CD4-positive, alpha-beta memory T cell (primary cell): ENCODE measurements around the gene IL22RA1. TPM values are rescaled to one million over a fixed set of nuclear protein-coding genes. Genes with fewer than 3 reads are reported as not detected.

Source experiments
- CTCF ChIA-PET: fragments of 350-600 bp; sonication (Branson Sonifier 250); formaldehyde crosslinking; loops from one replicate; lab custom pipeline; 2021; ENCODE audit warnings: inconsistent platforms; ENCODE audit not compliant: partially characterized antibody; lab: Charles Lee
- POLR2A ChIA-PET: fragments of 350-600 bp; sonication (Branson Sonifier 250); formaldehyde crosslinking; loops from one replicate; lab custom pipeline; 2021; ENCODE audit not compliant: partially characterized antibody; lab: Charles Lee
- DNase-seq, 5 donors: peaks; one replicate each; pipeline versions ENCODE4 v3.0.0 to v3.0.0-alpha.2; 2020 to 2022; ENCODE audit warnings: mixed read lengths in 1 of 5
- H3K27ac ChIP-seq: one replicate; pipeline ENCODE4 v1.7.0; 2013; ENCODE audit warnings: low read depth, low read length
- H3K27me3 ChIP-seq: 2 replicates; pipeline ENCODE4 v1.7.0; 2013; ENCODE audit warnings: mild to moderate bottlenecking, low read length, moderate library complexity; ENCODE audit not compliant: insufficient read depth
- H3K36me3 ChIP-seq: 2 replicates; pipeline ENCODE4 v1.7.0; 2013; ENCODE audit warnings: mild to moderate bottlenecking, low read length, moderate library complexity; ENCODE audit not compliant: insufficient read depth
- H3K4me1 ChIP-seq: 2 replicates; pipeline ENCODE4 v1.7.0; 2013; ENCODE audit warnings: mild to moderate bottlenecking, low read length, moderate library complexity; ENCODE audit not compliant: insufficient read depth
- H3K4me3 ChIP-seq, 2 donors: one replicate each; pipeline ENCODE4 v1.7.0; 2013; ENCODE audit warnings: low read length in 2 of 2, mild to moderate bottlenecking in 1 of 2
- H3K9me3 ChIP-seq, 2 donors: one replicate each; pipeline ENCODE4 v1.7.0; 2013; ENCODE audit warnings: low read length in 2 of 2, control low read depth in 1 of 2; ENCODE audit not compliant: control insufficient read depth in 1 of 2
- H3K27ac Mint-ChIP-seq, 7 donors: one replicate each; pipeline ENCODE4 v1.8.0; 2020 to 2021; ENCODE audit warnings: mixed read lengths in 7 of 7, mild to moderate bottlenecking in 6 of 7, inconsistent platforms in 3 of 7, moderate library complexity in 3 of 7
- H3K27me3 Mint-ChIP-seq, 2 donors: one replicate each; pipeline ENCODE4 v1.8.0; 2020 to 2021; ENCODE audit warnings: mixed read lengths in 2 of 2
- H3K36me3 Mint-ChIP-seq, 2 donors: one replicate each; pipeline ENCODE4 v1.8.0; 2020 to 2021; ENCODE audit warnings: mixed read lengths in 2 of 2, inconsistent platforms in 1 of 2, mild to moderate bottlenecking in 1 of 2
- H3K4me1 Mint-ChIP-seq, 4 donors: one replicate each; pipeline ENCODE4 v1.8.0; 2020 to 2021; ENCODE audit warnings: mixed read lengths in 4 of 4, mild to moderate bottlenecking in 1 of 4
- H3K4me3 Mint-ChIP-seq, 8 donors: one replicate each; pipeline ENCODE4 v1.8.0; 2020 to 2021; ENCODE audit warnings: mixed read lengths in 8 of 8, mild to moderate bottlenecking in 7 of 8, moderate library complexity in 6 of 8, inconsistent platforms in 3 of 8
- H3K9me3 Mint-ChIP-seq, 8 donors: one replicate each; pipeline ENCODE4 v1.8.0; 2020 to 2021; ENCODE audit warnings: mixed read lengths in 8 of 8, mild to moderate bottlenecking in 5 of 8, inconsistent platforms in 3 of 8, moderate library complexity in 1 of 8
- intact Hi-C: fragments of 100-400 bp; cut with micrococcal nuclease; formaldehyde crosslinking; loops from one replicate; pipeline ENCODE4 v1.15.1; 2023
- polyA plus RNA-seq, 2 donors: library from polyadenylated mRNA; unstranded; fragments of 300-500 nt; fragmentation: Illumina TruSeq; gene quantifications; one replicate each; pipeline ENCODE4 v1.2.3, GENCODE V29; 2021
- total RNA-seq, 2 experiments: library from RNA; stranded (reverse); gene quantifications; one replicate each; pipeline ENCODE4 v1.2.3, GENCODE V29; 2021

The IL22RA1 gene
- total RNA-seq: not detected
- not detected for polyA plus RNA-seq

GRCh38 chr1:24142546-24143534 lies at the start of gene IL22RA1:
TSS of gene IL22RA1 (minus strand) at chr1:24143140. CDS start at chr1:24143082, 58 bp downstream.
- Histone ChIP-seq H3K36me3 (no peaks in the 10 kb centered on the region), H3K4me1 (no peaks in the 10 kb centered on the region), H3K9me3 (no peaks in the 10 kb centered on the region), H3K27ac (no peak within 1 kb of the TSS), H3K4me3 (no peak within 1 kb of the TSS), H3K27me3 (no peaks in the 10 kb centered on the region)
- Mint-ChIP-seq H3K27me3 (peaks cover 4 to 12% of the 10 kb centered on the region in 2 donors), H3K4me1 (no peaks in the 10 kb centered on the region), H3K36me3 (no peaks in the 10 kb centered on the region), H3K4me3 (no peak within 1 kb of the TSS), H3K27ac (no peak within 1 kb of the TSS), H3K9me3 (no peaks in the 10 kb centered on the region)
- intact Hi-C loops: no loop called here
- CTCF ChIA-PET: interaction anchor here (1.7 kb wide), 1 partner anchor 8 kb away, joined by 5 read pairs; no protein-coding TSS in a partner anchor
- DNase-seq: no peak
- POLR2A ChIA-PET: no interaction called here

DNA sequence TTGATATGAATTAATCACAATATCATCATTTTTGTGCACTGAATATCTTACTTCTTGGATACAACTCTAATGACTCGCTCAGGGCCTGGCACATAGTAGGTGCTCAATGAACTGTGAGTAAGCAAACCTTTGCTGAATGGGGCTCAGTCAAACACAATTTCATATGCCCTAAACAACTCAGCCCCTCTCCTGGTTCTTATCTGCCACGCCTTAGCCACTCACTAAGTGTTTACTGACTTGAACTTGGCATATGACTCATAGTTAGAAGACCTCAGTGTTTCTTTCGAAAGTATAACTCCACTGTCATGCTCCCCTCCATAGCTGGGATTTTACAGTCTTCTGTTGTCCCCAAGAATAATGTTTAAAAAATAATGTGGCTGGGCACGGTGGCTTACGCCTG lies 48.9 kb upstream of the IL22RA1 start:
- no peak for DNase-seq
- H3K9me3 Mint-ChIP-seq: peaks cover 0 to 2% (median 0%) of the 10 kb centered on the region in 8 donors
- peak overlapping the region in 1 of 8 donors; percentile 4 for H3K4me3 Mint-ChIP-seq
- Histone ChIP-seq H3K4me3 (no peak overlapping the region), H3K27me3 (no peaks in the 10 kb centered on the region), H3K27ac (no peak overlapping the region), H3K4me1 (peaks cover 19% of the 10 kb centered on the region), H3K36me3 (no peaks in the 10 kb centered on the region), H3K9me3 (no peaks in the 10 kb centered on the region)
- ChIA-PET POLR2A (no interaction called here), CTCF (interaction anchor here (8.0 to 9.8 kb wide), 2 partner anchors 8 to 200 kb away, joined by 82 to 127 read pairs; no protein-coding TSS in a partner anchor)
- H3K36me3 Mint-ChIP-seq: no peaks in the 10 kb centered on the region
- H3K4me1 Mint-ChIP-seq: peaks cover 11 to 31% (median 22%) of the 10 kb centered on the region in 4 donors
- intact Hi-C loops: no loop called here
- no peak overlapping the region for H3K27ac Mint-ChIP-seq
- H3K27me3 Mint-ChIP-seq: peaks cover 0 to 1% of the 10 kb centered on the region in 2 donors

DNA sequence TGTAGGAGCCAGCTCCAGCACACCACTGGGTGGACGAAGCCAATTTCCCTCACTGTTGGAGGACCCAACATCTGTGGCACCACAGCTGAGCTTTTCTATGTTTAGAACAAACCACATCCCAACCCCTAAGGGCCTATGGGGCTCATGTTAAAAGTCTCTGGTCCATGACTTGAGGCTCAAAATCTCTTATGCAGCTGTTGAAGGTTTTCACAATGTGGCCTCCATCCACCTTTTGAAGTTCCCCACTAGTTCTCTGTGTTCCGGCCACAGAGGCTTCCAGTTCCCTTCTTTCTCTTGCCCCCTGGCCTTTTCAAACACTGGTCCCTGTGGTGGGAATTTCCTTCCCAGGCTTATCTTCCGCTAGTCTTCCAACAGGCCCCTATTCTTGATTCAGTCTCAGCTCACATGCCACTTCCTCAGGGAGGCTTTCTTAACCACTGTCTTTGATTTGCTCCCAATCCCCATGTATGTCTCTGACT lies 48.1 kb upstream of the IL22RA1 start:
- no peaks in the 10 kb centered on the region for H3K36me3 Mint-ChIP-seq
- Histone ChIP-seq H3K36me3 (no peaks in the 10 kb centered on the region), H3K27ac (no peak overlapping the region), H3K9me3 (no peaks in the 10 kb centered on the region), H3K27me3 (no peaks in the 10 kb centered on the region), H3K4me1 (peaks cover 26% of the 10 kb centered on the region), H3K4me3 (no peak overlapping the region)
- intact Hi-C loops: no loop called here
- no peaks in the 10 kb centered on the region for H3K9me3 Mint-ChIP-seq
- CTCF ChIA-PET: interaction anchor here (1.0 to 9.8 kb wide), 5 partner anchors 9 to 224 kb away, joined by 3 to 127 read pairs (median 5); partner anchors contain the start of gene NIPAL3
- H3K27me3 Mint-ChIP-seq: peaks cover 0 to 1% of the 10 kb centered on the region in 2 donors
- H3K27ac Mint-ChIP-seq: peak overlapping the region in 2 of 7 donors; percentile 29 to 42
- POLR2A ChIA-PET: interaction anchor here (1.2 to 1.5 kb wide), 2 partner anchors 8 to 11 kb away, joined by 3 to 7 read pairs; no protein-coding TSS in a partner anchor
- no peak for DNase-seq
- H3K4me1 Mint-ChIP-seq: peaks cover 14 to 38% (median 27%) of the 10 kb centered on the region in 4 donors
- no peak overlapping the region for H3K4me3 Mint-ChIP-seq

DNA sequence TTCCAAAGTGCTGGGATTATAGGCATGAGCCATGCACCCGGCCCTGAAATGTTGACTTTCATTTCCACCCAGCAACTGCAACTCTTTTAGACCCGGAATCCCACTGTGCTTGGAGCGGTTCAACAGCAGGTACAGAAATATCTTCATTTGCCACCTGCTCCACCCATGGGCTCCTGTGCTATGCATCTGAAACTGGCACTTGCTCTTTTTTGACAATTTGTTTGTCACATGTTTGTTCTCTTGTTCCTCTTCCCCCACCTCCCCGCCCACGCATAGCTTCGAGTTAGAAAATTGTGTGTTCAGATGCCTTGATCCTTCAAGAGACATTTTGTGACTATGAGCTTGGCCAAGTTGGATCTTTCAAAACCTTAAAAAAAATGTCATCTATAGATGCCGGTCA lies 46.6 kb upstream of the IL22RA1 start:
- intact Hi-C loops: loop anchor here (5.0 kb wide), 3 partner anchors 37 to 453 kb away; partner anchors contain the start of gene SRRM1
- no peaks in the 10 kb centered on the region for H3K9me3 ChIP-seq
- Mint-ChIP-seq H3K4me3 (peak overlapping the region in 7 of 8 donors; percentile 9 to 59 (median 45)), H3K27me3 (no peaks in the 10 kb centered on the region), H3K9me3 (no peaks in the 10 kb centered on the region), H3K27ac (peak overlapping the region in 1 of 7 donors; percentile 38), H3K4me1 (peaks cover 18 to 40% (median 29%) of the 10 kb centered on the region in 4 donors), H3K36me3 (no peaks in the 10 kb centered on the region)
- ChIA-PET POLR2A (interaction anchor here (1.1 to 1.5 kb wide), 4 partner anchors 10 to 202 kb away, joined by 3 to 7 read pairs (median 4); no protein-coding TSS in a partner anchor), CTCF (interaction anchor here (0.9 to 9.8 kb wide), 5 partner anchors 10 to 206 kb away, joined by 3 to 127 read pairs (median 5); no protein-coding TSS in a partner anchor)
- no peak overlapping the region for H3K4me3 ChIP-seq
- no peaks in the 10 kb centered on the region for H3K27me3 ChIP-seq
- DNase-seq: no peak
- no peaks in the 10 kb centered on the region for H3K36me3 ChIP-seq
- peaks cover 27% of the 10 kb centered on the region for H3K4me1 ChIP-seq
- no peak overlapping the region for H3K27ac ChIP-seq

DNA sequence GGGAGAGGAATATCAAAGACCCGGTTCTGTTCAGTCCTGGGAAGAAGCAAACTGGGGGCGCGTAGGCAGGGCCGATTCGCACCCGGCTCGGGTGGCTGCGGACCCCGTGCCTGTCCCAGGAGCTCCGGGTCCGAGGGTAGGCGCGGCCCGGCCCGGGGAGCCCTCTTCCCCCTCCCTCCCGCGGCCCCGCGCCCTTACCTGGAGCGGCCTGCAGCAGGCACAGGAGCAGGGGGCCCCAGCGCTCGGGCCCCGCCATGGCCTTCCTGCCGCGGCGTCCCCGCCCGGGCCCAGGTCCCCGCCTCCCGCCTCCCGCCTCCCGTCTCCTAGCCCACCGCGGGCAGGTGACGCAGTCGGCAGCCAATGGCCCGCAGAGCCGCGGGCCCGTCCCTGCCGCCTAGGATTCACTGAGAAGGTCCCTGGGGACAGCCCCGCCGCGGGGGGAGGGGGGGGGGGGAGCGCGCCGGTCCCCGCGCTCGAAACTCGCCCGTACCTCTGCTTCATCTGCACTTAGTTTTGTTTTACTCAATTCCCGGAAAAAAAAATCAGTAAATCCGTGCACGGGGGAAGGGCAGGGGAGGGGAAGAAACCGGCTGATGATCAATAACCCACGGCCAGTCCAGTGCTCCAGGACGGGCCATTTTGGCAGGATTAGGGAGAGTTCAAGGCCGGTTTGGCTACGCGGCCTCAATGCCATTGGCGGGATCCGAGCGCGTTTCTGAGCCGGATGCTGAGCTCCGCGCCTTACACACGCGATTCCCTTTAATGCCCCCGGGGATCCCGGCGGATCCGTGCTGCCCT lies 44.3 kb upstream of the IL22RA1 start, which contains the start of gene IFNLR1:
TSS of gene IFNLR1 (minus strand) at position 297 of the 798 bp plus-strand sequence. CDS start at position 256, 41 bp downstream.
- no peaks in the 10 kb centered on the region for H3K36me3 ChIP-seq
- H3K4me3 Mint-ChIP-seq: peak within 1 kb of the TSS; percentile 86 to 92 (median 90)
- peaks cover 27% of the 10 kb centered on the region for H3K4me1 ChIP-seq
- ChIA-PET POLR2A (interaction anchor here (0.9 to 1.7 kb wide), 5 partner anchors 12 to 315 kb away, joined by 4 to 8 read pairs (median 4); partner anchors contain the start of genes RCAN3 and STPG1), CTCF (interaction anchor here (1.6 to 9.8 kb wide), 4 partner anchors 13 to 205 kb away, joined by 5 to 127 read pairs (median 44); no protein-coding TSS in a partner anchor)
- H3K4me1 Mint-ChIP-seq: peaks cover 20 to 40% (median 34%) of the 10 kb centered on the region in 4 donors
- intact Hi-C loops: loop anchor here (5.0 kb wide), 3 partner anchors 35 to 455 kb away; partner anchors contain the start of gene SRRM1
- no peaks in the 10 kb centered on the region for H3K27me3 ChIP-seq
- H3K27me3 Mint-ChIP-seq: no peaks in the 10 kb centered on the region
- peak within 1 kb of the TSS; percentile 11 to 60 for H3K4me3 ChIP-seq
- H3K9me3 ChIP-seq: no peaks in the 10 kb centered on the region
- H3K36me3 Mint-ChIP-seq: no peaks in the 10 kb centered on the region
- peak within 1 kb of the TSS; percentile 50 for H3K27ac ChIP-seq
- peak within 1 kb of the TSS; percentile 53 to 93 (median 83) for H3K27ac Mint-ChIP-seq
- H3K9me3 Mint-ChIP-seq: no peaks in the 10 kb centered on the region
- DNase-seq: peak; percentile 42 to 75 (median 57)

GRCh38 chr1:24186711-24186992 lies 43.7 kb upstream of the IL22RA1 start:
- no peaks in the 10 kb centered on the region for H3K36me3 ChIP-seq
- H3K4me1 ChIP-seq: peaks cover 27% of the 10 kb centered on the region
- Mint-ChIP-seq H3K36me3 (no peaks in the 10 kb centered on the region), H3K27me3 (no peaks in the 10 kb centered on the region), H3K4me3 (peak overlapping the region; percentile 77 to 92 (median 83)), H3K9me3 (no peaks in the 10 kb centered on the region), H3K4me1 (peaks cover 20 to 39% (median 32%) of the 10 kb centered on the region in 4 donors), H3K27ac (peak overlapping the region in 6 of 7 donors; percentile 8 to 93 (median 78))
- ChIA-PET CTCF (interaction anchor here (2.1 to 9.8 kb wide), 3 partner anchors 13 to 206 kb away, joined by 7 to 127 read pairs (median 82); no protein-coding TSS in a partner anchor), POLR2A (interaction anchor here (1.4 to 1.7 kb wide), 2 partner anchors 205 to 227 kb away, joined by 4 to 8 read pairs; partner anchors contain the start of gene STPG1)
- H3K9me3 ChIP-seq: no peaks in the 10 kb centered on the region
- no peak for DNase-seq
- intact Hi-C loops: loop anchor here (5.0 kb wide), 3 partner anchors 34 to 456 kb away; partner anchors contain the start of gene SRRM1
- peak overlapping the region; percentile 50 for H3K27ac ChIP-seq
- H3K4me3 ChIP-seq: peak overlapping the region in 1 of 2 donors; percentile 60
- H3K27me3 ChIP-seq: no peaks in the 10 kb centered on the region
